Astrocyte of the spinal cord (primary cell): Measurements from ENCODE around the gene PLPPR1.
A peak's percentile ranks its signal among the peaks of the same experiment; 100 is the strongest.

Experiments
- DNase-seq: peaks from one replicate; pipeline ENCODE4 v3.0.0; 2011; ENCODE audit warnings: low read depth, low spot score
- H3K4me3 ChIP-seq: 2 replicates; pipeline ENCODE4 v1.5.1; 2011; ENCODE audit warnings: low read depth, mild to moderate bottlenecking, low read length, moderate library complexity
- CTCF ChIP-seq: IDR thresholded peaks from 2 replicates; pipeline ENCODE4 v1.5.1; 2012; ENCODE audit warnings: low read depth, mild to moderate bottlenecking, low read length, inconsistent platforms
- in situ Hi-C: cut with HindIII; loops from 2 replicates; pipeline ENCODE4 v1.10.0; 2017; ENCODE audit warnings: low sequenced_read_pairs

The PLPPR1 gene

GRCh38 chr9:101299901-101300300 is 271.4 kb downstream of the PLPPR1 start:
- DNase-seq: no peak

GRCh38 chr9:101307051-101307450 is 278.5 kb downstream of the PLPPR1 start:
- in situ Hi-C loops: no loop called here
- no peak for DNase-seq
- TF ChIP-seq CTCF: no peak
- no peak overlapping the region for H3K4me3 ChIP-seq

More at GRCh38 chr9:101299901-101300300, 271.4 kb downstream of the PLPPR1 start:
- TF ChIP-seq CTCF: no peak
- no peak overlapping the region for H3K4me3 ChIP-seq
- in situ Hi-C loops: no loop called here

- no peak for TF ChIP-seq CTCF
- in situ Hi-C loops: no loop called here
- DNase-seq: no peak
- H3K4me3 ChIP-seq: no peak overlapping the region
Measured at GRCh38 chr9:101307524-101308213, 279.1 kb downstream of the PLPPR1 start.

GRCh38 chr9:101309139-101309538 is 280.6 kb downstream of the PLPPR1 start:
- no peak for DNase-seq
- in situ Hi-C loops: no loop called here
- H3K4me3 ChIP-seq: no peak overlapping the region
- TF ChIP-seq CTCF: no peak

- in situ Hi-C loops: no loop called here
- TF ChIP-seq CTCF: no peak
- H3K4me3 ChIP-seq: no peak overlapping the region
- DNase-seq: no peak
Measured at GRCh38 chr9:101311191-101311590, 282.7 kb downstream of the PLPPR1 start.

GRCh38 chr9:101311758-101312420 is 283.4 kb downstream of the PLPPR1 start:
- peak; percentile 55 for TF ChIP-seq CTCF
- H3K4me3 ChIP-seq: no peak overlapping the region
- DNase-seq: peak; percentile 76
- in situ Hi-C loops: no loop called here
